SK-N-SH (cell line): Measurements from ENCODE around the gene SPAG8. TPM values are rescaled to one million over a fixed set of nuclear protein-coding genes. Genes with fewer than 3 reads are reported as not detected.
A peak's percentile ranks its signal among the peaks of the same experiment; 100 is the strongest.

Experiments
- CTCF ChIA-PET: fragments of 300-600, 350-600 bp; formaldehyde crosslinking; extraction: SDS; loops from one replicate; lab custom pipeline; 2021; lab: Yijun Ruan, JAX
- POLR2A ChIA-PET: fragments of 350-600 bp; sonication (Branson Sonifier 250); formaldehyde crosslinking; extraction: SDS; loops from one replicate; lab custom pipeline; 2020; ENCODE audit warnings: antibody characterized with exemption, inconsistent platforms; lab: Yijun Ruan, JAX
- DNase-seq: peaks from one replicate; pipeline ENCODE4 v3.0.0; 2012
- H2AFZ ChIP-seq: fragments of 200-600 bp; sonication (generic); 2 replicates; pipeline ENCODE4 v1.8.1; 2016; ENCODE audit warnings: antibody characterized with exemption, mild to moderate bottlenecking, low read depth
- H3F3A ChIP-seq: fragments of 200-600 bp; sonication (generic); replicated peaks from 2 replicates; pipeline ENCODE3; 2016; ENCODE audit warnings: antibody characterized with exemption, mild to moderate bottlenecking; ENCODE audit not compliant: insufficient read depth
- H3K27ac ChIP-seq, 2 experiments: fragments of 200-500 bp in 1 of 2; fragments of 200-600 bp in 1 of 2; sonication (Bioruptor generic) in 1 of 2; sonication (generic), shearing (Covaris generic) in 1 of 2; 2 replicates each; pipeline versions ENCODE4 v1.5.1 to v1.6.1; 2014 to 2016; ENCODE audit warnings: low read depth in 2 of 2, inconsistent platforms in 1 of 2, low read length in 1 of 2, mild to moderate bottlenecking in 1 of 2, mixed read lengths in 1 of 2
- H3K27me3 ChIP-seq: fragments of 200-600 bp; sonication (generic), shearing (Covaris generic); 2 replicates; pipeline ENCODE4 v1.6.1; 2016; ENCODE audit warnings: mixed run types; ENCODE audit not compliant: insufficient read depth
- H3K36me3 ChIP-seq, 2 experiments: fragments of 200-500 bp in 1 of 2; fragments of 200-600 bp in 1 of 2; sonication (Bioruptor generic) in 1 of 2; sonication (generic) in 1 of 2; replicated peaks in 1 of 2; 2 replicates each; pipeline versions ENCODE3 to v1.5.1; 2014 to 2016; ENCODE audit warnings: low read length in 1 of 2, mild to moderate bottlenecking in 1 of 2; ENCODE audit not compliant: insufficient read depth in 2 of 2, control insufficient read depth in 1 of 2
- H3K4me1 ChIP-seq, 2 experiments: fragments of 200-500 bp in 1 of 2; fragments of 200-600 bp in 1 of 2; sonication (Bioruptor generic) in 1 of 2; sonication (generic), shearing (Covaris generic) in 1 of 2; 2 replicates each; pipeline versions ENCODE4 v1.5.1 to v1.6.1; 2014 to 2016; ENCODE audit warnings: low read depth in 1 of 2, low read length in 1 of 2, mixed run types in 1 of 2; ENCODE audit not compliant: insufficient read depth in 2 of 2, control insufficient read depth in 1 of 2
- H3K4me2 ChIP-seq: fragments of 200-600 bp; sonication (generic), shearing (Covaris generic); 2 replicates; pipeline ENCODE4 v1.6.1; 2017; ENCODE audit warnings: mixed run types
- H3K4me3 ChIP-seq, 2 experiments: fragments of 200-500 bp in 1 of 2; fragments of 200-600 bp in 1 of 2; sonication (Bioruptor generic) in 1 of 2; sonication (generic), shearing (Covaris generic) in 1 of 2; 2 replicates each; pipeline versions ENCODE4 v1.5.1 to v1.8.1; 2014 to 2016; ENCODE audit warnings: low read depth in 2 of 2, inconsistent platforms in 1 of 2, low read length in 1 of 2, mild to moderate bottlenecking in 1 of 2, mixed read lengths in 1 of 2, moderate library complexity in 1 of 2
- H3K79me2 ChIP-seq: fragments of 200-600 bp; sonication (generic); 2 replicates; pipeline ENCODE4 v1.8.1; 2017; ENCODE audit warnings: mild to moderate bottlenecking; ENCODE audit not compliant: insufficient read depth
- H3K9ac ChIP-seq: fragments of 200-600 bp; sonication (generic); 2 replicates; pipeline ENCODE4 v1.6.1; 2017; ENCODE audit warnings: mixed run types
- H3K9me2 ChIP-seq: fragments of 200-600 bp; sonication (generic); 2 replicates; pipeline ENCODE4 v1.6.1; 2017; ENCODE audit warnings: mixed run types
- H3K9me3 ChIP-seq: fragments of 200-600 bp; sonication (generic); 2 replicates; pipeline ENCODE4 v1.6.1; 2017; ENCODE audit warnings: mixed run types, mild to moderate bottlenecking, moderate library complexity
- H4K20me1 ChIP-seq: fragments of 200-600 bp; sonication (generic); 2 replicates; pipeline ENCODE4 v1.6.1; 2017; ENCODE audit warnings: mild to moderate bottlenecking, mixed run types; ENCODE audit not compliant: insufficient read depth
- CHD2 ChIP-seq: fragments of 150-350 bp; IDR thresholded peaks from 2 replicates; pipeline ENCODE4 v1.6.1; 2018; ENCODE audit warnings: low read length; ENCODE audit not compliant: partially characterized antibody
- EP300 ChIP-seq, 2 experiments: IDR thresholded peaks; 2 replicates each; pipeline versions ENCODE4 v1.4.0 to v1.6.1; 2012; ENCODE audit warnings: borderline replicate concordance in 1 of 2, low read depth in 1 of 2, low read length in 1 of 2
- FOSL2 ChIP-seq: IDR thresholded peaks from 2 replicates; pipeline ENCODE4 v1.4.0; 2012; ENCODE audit warnings: low read depth, mild to moderate bottlenecking, moderate library complexity, borderline replicate concordance
- FOXJ3 ChIP-seq: sonication (generic); formaldehyde crosslinking; IDR thresholded peaks from 2 replicates; pipeline ENCODE4 v1.5.1; 2020; ENCODE audit warnings: mild to moderate bottlenecking, missing genetic modification reagents
- FOXM1 ChIP-seq: IDR thresholded peaks from 2 replicates; pipeline ENCODE4 v1.4.0; 2012; ENCODE audit warnings: low read depth, mild to moderate bottlenecking
- GABPA ChIP-seq: IDR thresholded peaks from 2 replicates; pipeline ENCODE4 v1.4.0; 2012; ENCODE audit warnings: low read depth, mild to moderate bottlenecking
- GATA2 ChIP-seq: sonication (generic); formaldehyde crosslinking; IDR thresholded peaks from 2 replicates; pipeline ENCODE4 v1.5.0; 2020; ENCODE audit warnings: mild to moderate bottlenecking, missing genetic modification reagents
- JUND ChIP-seq: IDR thresholded peaks from 2 replicates; pipeline ENCODE4 v1.4.0; 2012
- MEF2A ChIP-seq: IDR thresholded peaks from 2 replicates; pipeline ENCODE4 v1.4.0; 2012; ENCODE audit warnings: low read depth, borderline replicate concordance
- MXI1 ChIP-seq: IDR thresholded peaks from 2 replicates; pipeline ENCODE4 v1.6.1; 2012; ENCODE audit warnings: mild to moderate bottlenecking, low read depth, low read length, improper control_type of control experiment
- NFIC ChIP-seq: IDR thresholded peaks from 2 replicates; pipeline ENCODE4 v1.4.0; 2012; ENCODE audit warnings: borderline replicate concordance
- NRF1 ChIP-seq: IDR thresholded peaks from 2 replicates; pipeline ENCODE4 v1.6.1; 2012; ENCODE audit warnings: low read depth, mild to moderate bottlenecking, low read length
- POLR2AphosphoS5 ChIP-seq: IDR thresholded peaks from 2 replicates; pipeline ENCODE4 v1.6.1; 2012; ENCODE audit warnings: low read depth, low read length
- RAD21 ChIP-seq: IDR thresholded peaks from 2 replicates; pipeline ENCODE4 v1.6.1; 2012; ENCODE audit warnings: mild to moderate bottlenecking, low read length
- RCOR1 ChIP-seq: fragments of 150-350 bp; IDR thresholded peaks from 2 replicates; pipeline ENCODE4 v1.6.1; 2017; ENCODE audit warnings: antibody characterized with exemption, low read length
- RXRA ChIP-seq: IDR thresholded peaks from 2 replicates; pipeline ENCODE4 v1.4.0; 2012; ENCODE audit warnings: low read depth, mild to moderate bottlenecking, borderline replicate concordance
- polyA plus RNA-seq, 3 experiments: library from polyadenylated mRNA; depleted of rRNA; stranded (reverse); fragments of >200 nt; gene quantifications; 2 replicates each; pipeline ENCODE4 v1.2.3, GENCODE V29; 2012
- TF ChIP-seq, protein P1 (sequence below): IDR thresholded peaks from 2 replicates; pipeline ENCODE4 v1.6.1; 2012; ENCODE audit warnings: mild to moderate bottlenecking, low read depth, low read length, moderate library complexity
- TF ChIP-seq, protein P2 (sequence below): IDR thresholded peaks from 2 replicates; pipeline ENCODE4 v1.4.0; 2012; ENCODE audit warnings: low read depth, borderline replicate concordance
- TF ChIP-seq, protein P3 (sequence below): fragments of 150-350 bp; IDR thresholded peaks from 2 replicates; pipeline ENCODE4 v1.6.1; 2016; ENCODE audit warnings: mild to moderate bottlenecking, low read depth, low read length
- TF ChIP-seq, protein P4 (sequence below): IDR thresholded peaks from 2 replicates; pipeline ENCODE4; 2012
- TF ChIP-seq, protein P5 (sequence below): IDR thresholded peaks from 2 replicates; pipeline ENCODE4 v1.4.0; 2012; ENCODE audit warnings: low read depth
- TF ChIP-seq, protein P6 (sequence below): IDR thresholded peaks from 2 replicates; pipeline ENCODE4 v1.4.0; 2012; ENCODE audit warnings: low read depth, borderline replicate concordance

SPAG8 gene
- polyA plus RNA-seq, 1 of the 3 experiments (the other 2 are of a cell fraction) = 1.5 TPM

DNA sequence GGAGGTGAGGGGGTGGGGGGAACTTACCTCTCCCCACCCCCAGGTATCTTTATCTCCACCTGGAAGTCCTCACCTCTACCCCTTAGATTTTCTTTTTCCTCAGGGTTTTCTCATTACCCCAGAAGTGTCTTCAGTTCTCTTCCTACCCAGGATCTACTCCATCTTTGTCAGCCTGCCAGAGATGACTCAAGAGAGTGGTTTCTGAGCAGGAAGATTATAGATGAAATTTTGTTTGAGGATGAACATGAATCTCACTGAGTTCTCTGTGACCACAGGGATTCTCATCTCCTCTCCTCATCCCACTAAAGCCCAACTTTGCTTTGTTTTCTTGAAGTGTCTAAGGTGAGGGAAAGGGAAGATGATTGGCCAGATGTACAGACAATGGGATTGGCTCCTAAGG lies 8.0 kb upstream of the SPAG8 start:
- no peaks in the 10 kb centered on the region for H3K36me3 ChIP-seq
- DNase-seq = no peak
- POLR2A ChIA-PET = no interaction called here
- no peaks in the 10 kb centered on the region; a peak in 1 of 4 replicates for H3K4me1 ChIP-seq
- H3K9ac ChIP-seq = no peak overlapping the region
- H3K4me2 ChIP-seq = no peak overlapping the region
- no peaks in the 10 kb centered on the region for H3K27me3 ChIP-seq
- no peaks in the 10 kb centered on the region for H3K9me3 ChIP-seq
- no peaks in the 10 kb centered on the region for H4K20me1 ChIP-seq
- no peak for TF ChIP-seq RXRA
- TF ChIP-seq, protein P1, sequence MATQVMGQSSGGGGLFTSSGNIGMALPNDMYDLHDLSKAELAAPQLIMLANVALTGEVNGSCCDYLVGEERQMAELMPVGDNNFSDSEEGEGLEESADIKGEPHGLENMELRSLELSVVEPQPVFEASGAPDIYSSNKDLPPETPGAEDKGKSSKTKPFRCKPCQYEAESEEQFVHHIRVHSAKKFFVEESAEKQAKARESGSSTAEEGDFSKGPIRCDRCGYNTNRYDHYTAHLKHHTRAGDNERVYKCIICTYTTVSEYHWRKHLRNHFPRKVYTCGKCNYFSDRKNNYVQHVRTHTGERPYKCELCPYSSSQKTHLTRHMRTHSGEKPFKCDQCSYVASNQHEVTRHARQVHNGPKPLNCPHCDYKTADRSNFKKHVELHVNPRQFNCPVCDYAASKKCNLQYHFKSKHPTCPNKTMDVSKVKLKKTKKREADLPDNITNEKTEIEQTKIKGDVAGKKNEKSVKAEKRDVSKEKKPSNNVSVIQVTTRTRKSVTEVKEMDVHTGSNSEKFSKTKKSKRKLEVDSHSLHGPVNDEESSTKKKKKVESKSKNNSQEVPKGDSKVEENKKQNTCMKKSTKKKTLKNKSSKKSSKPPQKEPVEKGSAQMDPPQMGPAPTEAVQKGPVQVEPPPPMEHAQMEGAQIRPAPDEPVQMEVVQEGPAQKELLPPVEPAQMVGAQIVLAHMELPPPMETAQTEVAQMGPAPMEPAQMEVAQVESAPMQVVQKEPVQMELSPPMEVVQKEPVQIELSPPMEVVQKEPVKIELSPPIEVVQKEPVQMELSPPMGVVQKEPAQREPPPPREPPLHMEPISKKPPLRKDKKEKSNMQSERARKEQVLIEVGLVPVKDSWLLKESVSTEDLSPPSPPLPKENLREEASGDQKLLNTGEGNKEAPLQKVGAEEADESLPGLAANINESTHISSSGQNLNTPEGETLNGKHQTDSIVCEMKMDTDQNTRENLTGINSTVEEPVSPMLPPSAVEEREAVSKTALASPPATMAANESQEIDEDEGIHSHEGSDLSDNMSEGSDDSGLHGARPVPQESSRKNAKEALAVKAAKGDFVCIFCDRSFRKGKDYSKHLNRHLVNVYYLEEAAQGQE = no peak
- TF ChIP-seq RAD21 = no peak
- TF ChIP-seq, protein P2, sequence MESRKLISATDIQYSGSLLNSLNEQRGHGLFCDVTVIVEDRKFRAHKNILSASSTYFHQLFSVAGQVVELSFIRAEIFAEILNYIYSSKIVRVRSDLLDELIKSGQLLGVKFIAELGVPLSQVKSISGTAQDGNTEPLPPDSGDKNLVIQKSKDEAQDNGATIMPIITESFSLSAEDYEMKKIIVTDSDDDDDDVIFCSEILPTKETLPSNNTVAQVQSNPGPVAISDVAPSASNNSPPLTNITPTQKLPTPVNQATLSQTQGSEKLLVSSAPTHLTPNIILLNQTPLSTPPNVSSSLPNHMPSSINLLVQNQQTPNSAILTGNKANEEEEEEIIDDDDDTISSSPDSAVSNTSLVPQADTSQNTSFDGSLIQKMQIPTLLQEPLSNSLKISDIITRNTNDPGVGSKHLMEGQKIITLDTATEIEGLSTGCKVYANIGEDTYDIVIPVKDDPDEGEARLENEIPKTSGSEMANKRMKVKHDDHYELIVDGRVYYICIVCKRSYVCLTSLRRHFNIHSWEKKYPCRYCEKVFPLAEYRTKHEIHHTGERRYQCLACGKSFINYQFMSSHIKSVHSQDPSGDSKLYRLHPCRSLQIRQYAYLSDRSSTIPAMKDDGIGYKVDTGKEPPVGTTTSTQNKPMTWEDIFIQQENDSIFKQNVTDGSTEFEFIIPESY = no peak
- no peak for TF ChIP-seq FOXJ3 (CRISPR knock-in tag)
- no peak for TF ChIP-seq EP300 (IDR thresholded peaks at IDR 0.05; ENCODE audit: borderline replicate concordance in 1 of 2, low read depth in 1 of 2, low read length in 1 of 2)
- peak; percentile 7; the same call in 1 of the 2 replicates for TF ChIP-seq FOSL2
- no peak for TF ChIP-seq GABPA
- TF ChIP-seq NRF1 = no peak
- TF ChIP-seq RCOR1 = no peak
- TF ChIP-seq, protein P3, sequence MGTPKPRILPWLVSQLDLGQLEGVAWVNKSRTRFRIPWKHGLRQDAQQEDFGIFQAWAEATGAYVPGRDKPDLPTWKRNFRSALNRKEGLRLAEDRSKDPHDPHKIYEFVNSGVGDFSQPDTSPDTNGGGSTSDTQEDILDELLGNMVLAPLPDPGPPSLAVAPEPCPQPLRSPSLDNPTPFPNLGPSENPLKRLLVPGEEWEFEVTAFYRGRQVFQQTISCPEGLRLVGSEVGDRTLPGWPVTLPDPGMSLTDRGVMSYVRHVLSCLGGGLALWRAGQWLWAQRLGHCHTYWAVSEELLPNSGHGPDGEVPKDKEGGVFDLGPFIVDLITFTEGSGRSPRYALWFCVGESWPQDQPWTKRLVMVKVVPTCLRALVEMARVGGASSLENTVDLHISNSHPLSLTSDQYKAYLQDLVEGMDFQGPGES = no peak
- TF ChIP-seq, protein P4, sequence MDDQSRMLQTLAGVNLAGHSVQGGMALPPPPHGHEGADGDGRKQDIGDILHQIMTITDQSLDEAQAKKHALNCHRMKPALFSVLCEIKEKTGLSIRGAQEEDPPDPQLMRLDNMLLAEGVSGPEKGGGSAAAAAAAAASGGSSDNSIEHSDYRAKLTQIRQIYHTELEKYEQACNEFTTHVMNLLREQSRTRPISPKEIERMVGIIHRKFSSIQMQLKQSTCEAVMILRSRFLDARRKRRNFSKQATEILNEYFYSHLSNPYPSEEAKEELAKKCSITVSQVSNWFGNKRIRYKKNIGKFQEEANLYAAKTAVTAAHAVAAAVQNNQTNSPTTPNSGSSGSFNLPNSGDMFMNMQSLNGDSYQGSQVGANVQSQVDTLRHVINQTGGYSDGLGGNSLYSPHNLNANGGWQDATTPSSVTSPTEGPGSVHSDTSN = peak; percentile 36; the same call in 1 of the 2 replicates
- TF ChIP-seq POLR2AphosphoS5 = no peak
- TF ChIP-seq, protein P5, sequence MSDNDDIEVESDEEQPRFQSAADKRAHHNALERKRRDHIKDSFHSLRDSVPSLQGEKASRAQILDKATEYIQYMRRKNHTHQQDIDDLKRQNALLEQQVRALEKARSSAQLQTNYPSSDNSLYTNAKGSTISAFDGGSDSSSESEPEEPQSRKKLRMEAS = no peak
- peak; percentile 25; the same call in 1 of the 2 replicates for TF ChIP-seq NFIC
- TF ChIP-seq, protein P6, sequence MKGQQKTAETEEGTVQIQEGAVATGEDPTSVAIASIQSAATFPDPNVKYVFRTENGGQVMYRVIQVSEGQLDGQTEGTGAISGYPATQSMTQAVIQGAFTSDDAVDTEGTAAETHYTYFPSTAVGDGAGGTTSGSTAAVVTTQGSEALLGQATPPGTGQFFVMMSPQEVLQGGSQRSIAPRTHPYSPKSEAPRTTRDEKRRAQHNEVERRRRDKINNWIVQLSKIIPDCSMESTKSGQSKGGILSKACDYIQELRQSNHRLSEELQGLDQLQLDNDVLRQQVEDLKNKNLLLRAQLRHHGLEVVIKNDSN = no peak
- TF ChIP-seq CHD2 = no peak
- no peak for TF ChIP-seq JUND
- TF ChIP-seq MXI1 = no peak
- no peak for TF ChIP-seq FOXM1
- TF ChIP-seq MEF2A = no peak
- no peak for TF ChIP-seq GATA2 (CRISPR knock-in tag)
- no peak overlapping the region for H3K4me3 ChIP-seq
- H2AFZ ChIP-seq = no peak overlapping the region; the same call in 1 of the 2 replicates
- peak overlapping the region in 1 of 2 experiments; percentile 31; a peak in 1 of 4 replicates for H3K27ac ChIP-seq
- H3K9me2 ChIP-seq = no peaks in the 10 kb centered on the region
- peaks cover 5% of the 10 kb centered on the region for H3F3A ChIP-seq
- CTCF ChIA-PET = interaction anchor here (2.3 kb wide), 1 partner anchor 62 kb away, joined by 9 read pairs; no protein-coding TSS in a partner anchor
- no peaks in the 10 kb centered on the region for H3K79me2 ChIP-seq
